ENCODE data around the gene SMARCC1.
"Not testable (repeated sequence)": the region's sequence is repeated elsewhere in the genome, so short reads cannot be mapped to it uniquely, and the experiment has no call there.

Gene SMARCC1

DNA sequence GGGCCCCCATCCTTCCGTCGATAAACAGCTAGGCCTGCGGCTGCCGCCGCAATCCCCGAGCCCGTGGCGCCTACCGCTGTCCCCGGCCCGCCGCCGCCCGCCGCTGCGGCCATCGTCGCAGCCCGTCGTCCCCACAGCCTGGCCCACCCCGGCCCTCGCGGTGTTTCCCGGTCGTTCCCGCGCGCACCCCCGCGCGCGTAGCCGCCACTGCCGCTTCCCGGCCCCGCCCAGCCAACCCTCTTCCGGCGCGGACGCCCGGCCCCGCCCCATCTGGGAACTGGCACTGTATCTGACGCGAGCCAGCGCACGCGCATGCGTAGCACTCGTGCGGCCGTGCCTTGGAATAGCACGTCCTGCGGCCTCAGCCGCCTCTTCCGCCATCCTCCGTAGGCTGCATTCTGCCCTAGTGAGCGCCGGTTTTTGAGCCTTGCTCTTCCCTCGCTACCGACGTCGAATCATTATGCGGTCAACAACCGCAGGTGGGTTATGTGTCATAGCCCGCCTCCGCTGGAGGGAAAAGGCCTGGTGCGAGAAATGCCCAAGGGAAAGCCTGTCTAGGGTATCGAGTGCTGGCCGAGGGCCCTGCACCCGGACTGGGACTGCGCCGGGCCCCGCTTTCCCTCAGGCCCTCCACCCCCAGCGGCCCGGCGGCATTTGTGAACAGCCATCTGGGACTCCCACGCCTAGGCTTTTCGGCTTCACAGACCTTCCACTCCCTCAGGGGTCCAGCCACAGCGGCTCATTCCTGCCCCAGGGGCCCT is at the start of gene SMARCC1:
SMARCC1 (minus strand) TSS at position 209 of the 761 bp plus-strand sequence; CDS start at position 113, 96 bp downstream.
- peak; percentile 96 for DNase-seq (ENCODE audit: low read depth)

DNA sequence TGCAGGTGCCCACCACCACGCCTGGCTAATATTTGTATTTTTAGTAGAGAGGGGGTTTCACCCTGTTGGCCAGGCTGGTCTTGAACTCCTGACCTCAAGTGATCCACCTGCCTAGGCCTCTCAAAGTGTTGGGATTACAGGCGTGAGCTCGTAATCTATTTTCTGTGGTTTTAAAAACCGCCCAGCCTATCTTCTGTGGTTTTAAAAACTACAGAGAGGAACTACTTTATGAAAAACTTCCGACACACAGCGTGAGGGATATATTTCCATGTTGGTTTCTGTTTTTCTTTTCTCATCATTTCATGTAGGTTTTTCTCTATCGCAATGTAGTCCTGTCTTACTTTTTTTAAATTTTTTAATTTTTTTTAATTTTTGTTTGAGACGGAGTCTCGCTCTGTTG is 47.8 kb upstream of the SMARCC1 start:
- not testable (repeated sequence) for DNase-seq (ENCODE audit: low read depth)

DNA sequence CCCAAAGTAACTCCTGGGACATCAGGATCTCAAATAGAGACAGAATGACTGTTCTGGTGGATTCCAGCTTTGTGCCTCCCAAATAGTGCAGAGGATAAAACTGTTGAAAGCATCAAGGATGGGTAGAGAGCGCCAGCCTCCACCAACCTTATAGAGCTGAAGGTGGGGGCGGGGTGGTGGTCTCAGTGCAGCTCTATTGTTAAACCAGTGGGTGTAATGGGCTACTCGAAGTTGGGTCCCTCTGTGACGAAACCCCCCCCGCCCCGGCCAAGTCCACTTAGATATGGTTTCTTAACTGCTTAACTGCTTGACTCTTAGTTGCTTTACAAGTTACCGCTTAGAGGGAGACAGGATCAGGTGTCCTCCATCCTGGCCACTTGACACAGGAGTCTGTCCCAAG is 43.9 kb upstream of the SMARCC1 start:
- no peak for DNase-seq (ENCODE audit: low read depth)

DNA sequence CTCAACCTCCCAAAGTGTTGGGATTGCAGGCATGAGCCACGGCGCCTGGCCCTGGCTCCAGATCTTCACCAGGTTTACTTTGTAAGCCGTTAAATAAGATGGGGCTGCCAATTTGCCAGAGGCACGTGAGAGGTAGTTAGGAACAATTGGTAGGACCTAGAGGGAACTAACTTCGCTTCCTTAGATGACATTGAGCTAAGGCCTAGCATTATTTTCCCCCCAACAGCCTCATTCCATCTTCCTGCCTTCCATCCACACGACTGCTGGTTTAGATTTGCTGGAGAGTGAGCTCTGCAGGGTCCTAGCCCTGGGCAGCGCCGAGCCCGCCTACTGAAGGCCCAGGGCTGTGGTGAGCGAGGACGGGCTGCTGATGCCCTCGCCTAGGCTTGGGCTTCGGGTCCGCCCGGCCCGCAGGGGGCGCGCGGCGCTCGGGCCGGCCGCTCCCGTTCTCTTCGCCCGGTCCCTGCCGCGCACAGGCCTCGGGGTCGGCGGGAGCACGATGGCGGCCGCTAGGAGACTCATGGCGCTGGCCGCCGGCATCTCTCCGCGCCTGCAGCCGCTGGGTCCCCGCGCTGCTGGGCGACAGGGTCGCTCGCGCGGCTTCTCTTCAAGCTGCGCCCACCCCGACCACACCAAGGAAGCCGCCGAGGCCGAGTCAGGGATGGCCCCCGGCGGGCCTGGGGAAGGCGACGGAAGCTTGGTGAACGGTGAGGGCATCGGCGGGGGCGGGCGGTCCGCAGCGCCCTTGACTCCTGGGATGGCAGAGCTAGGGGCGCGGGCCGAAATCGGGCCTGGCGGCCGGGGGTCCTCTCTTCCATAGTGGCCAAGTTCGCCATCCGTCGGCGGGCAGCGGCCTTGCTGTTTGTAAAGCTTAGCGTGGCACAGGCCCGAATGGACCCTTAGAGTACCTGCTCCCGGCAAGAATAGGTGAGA is 43.1 kb upstream of the SMARCC1 start:
- DNase-seq (ENCODE audit: low read depth): peak; percentile 83

DNA sequence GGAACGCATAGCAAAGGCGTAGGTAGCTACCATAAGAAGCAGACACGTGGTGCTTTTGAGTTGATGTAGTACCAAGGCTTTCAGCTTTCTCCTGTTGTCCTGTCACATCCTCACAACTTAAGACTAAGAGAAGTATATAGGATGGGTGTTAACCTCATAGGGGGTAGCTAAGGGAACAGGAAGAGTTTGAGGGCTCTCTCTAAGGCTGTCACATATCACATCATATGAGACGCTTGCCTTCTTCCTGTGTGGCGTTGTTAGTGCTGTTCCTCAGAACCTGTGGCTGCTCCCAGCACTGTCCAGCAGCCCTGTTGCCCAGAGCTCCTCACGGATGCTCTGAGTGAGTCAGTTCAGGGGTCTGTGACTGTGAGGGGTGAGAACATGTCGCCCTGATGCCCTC is 35.9 kb upstream of the SMARCC1 start:
- no peak for DNase-seq (ENCODE audit: low read depth)

DNA sequence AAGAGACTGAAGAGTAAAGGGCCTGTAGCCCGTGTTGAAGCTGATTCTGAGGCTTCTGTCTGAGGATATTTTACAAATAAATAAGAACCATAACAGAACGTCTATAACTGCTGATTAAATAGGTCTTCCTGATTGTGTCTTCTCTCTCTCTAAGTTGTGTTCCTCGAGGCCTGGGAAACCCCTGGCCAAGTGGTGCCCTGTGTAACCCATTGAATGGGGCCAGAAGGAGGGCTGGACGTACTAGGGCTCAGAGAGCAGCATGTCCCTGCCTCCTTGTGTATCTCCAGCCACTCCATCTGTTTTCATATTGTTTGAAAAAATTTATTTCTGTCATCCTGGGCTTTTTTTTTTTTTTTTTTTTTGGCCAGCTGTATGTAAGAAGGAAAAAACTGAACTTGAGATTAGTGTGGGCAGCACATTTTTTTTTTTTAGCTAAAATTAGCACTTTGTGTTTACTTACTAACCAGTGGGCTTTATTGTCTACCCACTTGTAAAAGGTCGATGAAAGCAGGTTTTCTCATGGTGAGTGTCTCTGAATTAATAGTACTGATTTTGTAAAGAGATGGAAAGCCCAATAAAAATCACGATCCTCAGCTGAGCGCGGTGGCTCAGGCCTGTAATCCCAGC is 32.0 kb upstream of the SMARCC1 start:
- DNase-seq (ENCODE audit: low read depth): no peak

DNA sequence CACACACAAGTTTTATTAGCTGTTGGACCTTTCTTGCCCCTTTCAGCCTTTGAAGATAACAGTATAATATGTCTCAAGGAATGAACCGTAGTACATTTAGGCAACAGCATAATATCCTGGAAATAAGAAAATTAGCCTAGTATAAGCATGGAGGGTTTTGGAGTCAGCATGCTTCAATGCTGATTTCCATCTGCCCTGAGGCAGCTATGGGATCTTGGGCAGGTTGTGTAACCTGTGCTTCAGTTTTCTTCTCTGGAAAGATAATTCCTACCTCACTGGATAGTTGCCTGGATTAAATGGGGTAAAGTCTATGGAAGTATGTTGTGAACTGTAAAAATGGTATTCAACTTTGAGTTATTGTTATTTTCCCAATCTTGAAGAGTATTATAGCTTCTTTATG is 22.9 kb upstream of the SMARCC1 start:
- DNase-seq (ENCODE audit: low read depth): no peak

DNA sequence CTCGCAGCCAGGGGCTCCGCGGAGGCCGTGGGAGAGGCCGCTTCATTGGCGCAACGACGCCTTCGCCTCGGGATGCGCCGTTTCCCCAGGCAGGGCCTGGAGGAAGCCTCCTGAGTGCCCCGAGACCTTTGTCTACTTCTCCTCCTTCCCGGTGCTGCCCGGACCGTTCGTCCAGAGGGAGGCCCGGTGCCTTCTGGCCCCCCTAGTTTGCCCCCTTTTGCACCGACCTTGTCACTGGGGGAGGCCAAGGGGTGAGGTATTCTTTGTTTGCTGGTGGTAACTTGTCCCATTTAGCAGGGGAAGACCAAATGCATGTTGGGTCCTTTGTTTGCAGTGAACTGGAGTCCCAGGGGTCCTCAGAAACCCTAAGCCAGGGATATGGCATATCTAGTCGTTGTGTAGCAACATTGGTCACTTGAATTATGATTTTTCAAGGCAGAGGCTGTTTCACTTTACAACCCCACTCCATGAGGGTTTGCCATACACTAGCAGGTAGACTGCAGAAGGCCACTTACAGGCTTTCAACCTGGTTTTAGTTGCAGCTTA is 21.9 kb upstream of the SMARCC1 start:
- no peak for DNase-seq (ENCODE audit: low read depth)

DNA sequence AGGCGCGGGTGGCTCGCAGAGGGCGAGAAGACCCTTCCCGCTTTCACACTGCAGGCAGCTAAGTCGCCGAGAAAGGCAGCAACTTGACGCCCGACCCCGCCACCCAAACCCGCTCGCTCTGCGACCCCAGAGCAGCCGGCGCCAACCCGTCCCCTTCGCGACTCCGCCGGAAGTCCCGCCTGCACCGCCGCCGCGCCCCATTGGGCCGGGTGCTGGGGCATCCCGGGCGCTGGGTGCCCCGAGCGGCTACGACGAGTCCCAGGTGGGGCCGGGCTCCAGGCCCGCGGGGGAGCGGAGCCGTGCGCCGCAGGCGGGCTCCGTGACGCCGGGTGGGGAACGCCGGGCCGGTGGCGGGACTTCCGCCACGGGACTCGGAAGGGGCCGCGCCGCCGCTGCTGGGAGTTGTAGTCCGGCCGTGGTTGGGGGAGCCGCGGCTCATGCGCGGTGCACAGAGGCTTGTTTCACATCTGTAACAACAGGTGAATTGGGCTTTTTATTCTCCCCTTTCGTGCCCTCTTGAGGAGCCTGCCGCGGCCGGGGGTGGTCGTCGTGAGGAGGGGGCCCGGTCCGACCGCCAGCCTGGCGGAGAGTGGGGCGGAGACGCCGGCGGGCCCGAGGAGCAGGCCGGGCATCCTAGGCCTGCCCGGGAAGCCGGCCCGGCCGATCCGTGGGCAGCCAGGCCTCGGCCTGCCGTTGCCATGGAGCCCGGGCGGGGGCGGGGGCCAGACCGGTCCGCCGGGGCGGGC is 21.2 kb upstream of the SMARCC1 start, which contains the start of gene DHX30:
DHX30 (plus strand) TSS at position 405 of the 746 bp plus-strand sequence. CDS start 7,546 bp downstream, outside the sequence.
- peak; percentile 93 for DNase-seq (ENCODE audit: low read depth)

DNA sequence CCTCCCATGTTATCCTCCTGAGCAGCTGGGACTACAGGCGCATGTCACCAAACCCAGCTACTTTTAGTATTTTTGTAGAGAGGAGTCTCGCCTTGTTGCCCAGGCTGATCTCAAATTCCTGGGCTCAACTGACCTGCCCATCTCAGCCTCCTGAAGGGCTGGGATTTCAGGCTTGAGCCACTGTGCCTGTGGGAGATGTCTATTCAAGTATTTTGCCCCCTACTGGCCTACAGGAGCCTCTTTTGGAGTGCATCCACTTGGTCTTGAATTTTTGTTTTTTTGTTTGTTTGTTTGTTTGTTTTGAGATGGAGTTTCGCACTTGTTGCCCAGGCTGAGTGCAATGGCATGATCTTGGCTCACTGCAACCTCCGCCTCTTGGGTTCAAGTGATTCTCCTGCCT is 18.0 kb upstream of the SMARCC1 start:
- DNase-seq (ENCODE audit: low read depth): no peak

DNA sequence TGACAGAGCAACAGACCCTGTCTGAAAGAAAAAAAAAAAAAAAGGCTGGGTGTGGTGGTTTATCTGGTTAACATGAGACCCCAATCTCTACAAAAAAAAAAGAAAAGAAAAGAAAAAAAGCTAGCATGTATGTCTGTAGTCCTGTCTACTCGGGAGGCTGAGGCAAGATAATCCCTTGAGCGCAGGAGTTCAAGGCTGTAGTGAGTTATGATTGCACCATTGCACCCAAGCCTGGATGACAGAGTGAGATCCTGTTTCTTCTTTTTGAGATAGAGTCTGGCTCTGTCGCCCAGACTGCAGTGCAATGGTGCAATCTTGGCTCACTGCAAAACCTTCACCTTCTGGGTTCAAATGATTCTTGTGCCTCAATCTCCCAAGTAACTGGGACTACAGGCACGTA is 12.9 kb upstream of the SMARCC1 start:
- peak; percentile 54 for DNase-seq (ENCODE audit: low read depth)

DNA sequence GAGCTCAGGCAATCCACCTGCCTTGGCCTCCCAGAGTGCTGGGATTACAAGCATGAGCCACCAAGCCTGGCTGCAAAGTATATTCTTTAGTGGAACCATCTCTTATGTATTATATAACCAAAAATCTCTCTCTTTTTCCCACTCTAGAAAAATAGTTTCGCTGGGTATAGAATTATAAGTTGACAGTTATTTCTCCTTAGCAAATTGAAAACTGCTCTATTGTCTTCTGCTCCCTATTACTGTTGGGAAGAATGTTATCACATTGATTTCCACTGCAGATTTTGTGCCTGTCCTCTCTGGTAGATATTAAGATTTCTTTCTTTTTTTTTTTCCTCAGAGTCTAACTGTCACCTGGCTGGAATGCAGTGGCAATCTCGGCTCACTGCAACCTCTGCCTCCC is 11.0 kb upstream of the SMARCC1 start:
- no peak for DNase-seq (ENCODE audit: low read depth)

DNA sequence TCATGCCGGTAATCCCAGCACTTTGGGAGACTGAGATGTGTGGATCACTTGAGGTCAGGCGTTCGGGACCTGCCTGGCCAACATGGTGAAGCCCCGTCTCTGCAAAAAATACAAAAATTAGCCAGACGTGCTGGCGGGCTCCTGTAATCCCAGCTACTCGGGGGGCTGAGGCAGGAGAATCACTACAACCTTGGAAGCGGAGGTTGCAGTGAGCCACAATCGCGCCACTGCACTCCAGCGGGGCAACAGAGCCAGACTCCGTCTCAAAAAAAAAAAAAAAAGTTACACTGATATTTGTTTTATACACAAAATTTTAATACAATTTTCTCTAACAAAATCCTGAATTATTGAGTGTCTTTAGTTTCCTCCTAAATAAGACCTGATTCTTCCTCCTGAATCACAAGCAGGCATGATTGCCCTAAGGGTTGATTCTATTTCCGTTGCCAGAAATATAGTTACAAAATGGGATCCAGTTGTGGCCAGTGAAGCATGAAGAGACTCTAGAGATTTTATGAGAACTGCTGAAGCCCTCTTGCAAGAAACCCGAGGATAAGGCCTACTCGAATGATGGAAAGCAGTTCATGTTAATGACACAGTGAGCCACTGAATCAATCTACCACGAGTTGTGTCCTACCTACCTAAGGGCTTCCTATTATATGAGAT is 9.6 kb upstream of the SMARCC1 start:
- DNase-seq (ENCODE audit: low read depth): no peak

DNA sequence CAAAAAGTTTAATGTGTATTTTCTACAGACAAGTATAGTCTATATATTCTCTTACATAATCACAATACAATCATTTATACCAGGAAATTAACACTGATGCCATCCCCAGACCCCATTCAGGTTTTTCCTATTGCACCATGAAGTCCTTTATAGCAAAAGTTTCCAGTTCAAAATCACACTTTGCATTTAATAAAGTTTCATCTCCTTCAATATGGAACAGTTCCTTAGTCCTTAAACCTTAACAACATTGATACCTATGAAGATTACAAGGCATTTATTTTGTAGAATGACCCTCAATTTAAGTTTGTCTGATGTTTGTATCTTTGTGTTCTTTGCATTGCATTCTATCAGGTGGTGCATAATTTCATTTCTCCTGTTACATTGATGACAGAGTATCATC is 2.0 kb upstream of the SMARCC1 start:
- DNase-seq (ENCODE audit: low read depth): no peak

DNA sequence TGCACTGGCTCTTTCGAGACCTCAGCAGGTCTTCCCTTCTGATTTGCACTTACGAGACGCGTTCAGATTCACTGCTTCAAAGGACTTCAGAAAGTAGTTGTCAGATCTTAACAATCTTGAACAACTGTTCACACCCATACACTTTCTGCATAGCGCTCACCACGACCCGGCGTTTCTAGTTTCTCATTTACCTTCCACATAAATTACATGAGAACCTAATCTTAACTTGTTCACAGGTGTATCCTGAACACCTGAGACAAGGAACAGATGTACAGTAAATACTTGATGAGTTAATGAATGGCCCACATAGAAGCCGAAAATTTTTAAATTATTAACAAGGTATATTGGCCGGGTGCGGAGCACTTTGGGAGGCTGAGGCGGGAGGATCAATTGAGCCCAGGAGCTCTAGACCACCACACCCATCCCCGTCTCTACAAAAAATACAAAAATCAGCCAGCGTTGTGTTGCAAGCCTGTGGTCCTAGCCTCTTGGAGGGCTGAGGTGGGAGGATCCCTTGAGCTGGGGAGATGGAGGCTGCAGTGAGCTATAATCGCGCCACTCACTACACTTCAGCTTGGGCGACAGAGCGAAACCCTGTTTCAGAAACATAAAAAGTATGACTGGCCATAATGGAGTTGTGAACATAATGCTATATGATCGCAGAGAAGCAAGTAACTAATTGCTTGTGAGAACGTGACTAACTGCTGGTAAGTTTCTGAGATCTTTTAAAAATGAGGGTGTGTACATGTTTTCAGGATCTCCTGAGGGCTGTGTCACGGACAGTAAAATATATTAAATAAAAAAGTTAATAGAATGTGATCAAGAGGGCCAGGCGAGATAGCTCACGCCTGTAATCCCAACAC is 984 bp upstream of the SMARCC1 start:
- DNase-seq (ENCODE audit: low read depth): no peak

DNA sequence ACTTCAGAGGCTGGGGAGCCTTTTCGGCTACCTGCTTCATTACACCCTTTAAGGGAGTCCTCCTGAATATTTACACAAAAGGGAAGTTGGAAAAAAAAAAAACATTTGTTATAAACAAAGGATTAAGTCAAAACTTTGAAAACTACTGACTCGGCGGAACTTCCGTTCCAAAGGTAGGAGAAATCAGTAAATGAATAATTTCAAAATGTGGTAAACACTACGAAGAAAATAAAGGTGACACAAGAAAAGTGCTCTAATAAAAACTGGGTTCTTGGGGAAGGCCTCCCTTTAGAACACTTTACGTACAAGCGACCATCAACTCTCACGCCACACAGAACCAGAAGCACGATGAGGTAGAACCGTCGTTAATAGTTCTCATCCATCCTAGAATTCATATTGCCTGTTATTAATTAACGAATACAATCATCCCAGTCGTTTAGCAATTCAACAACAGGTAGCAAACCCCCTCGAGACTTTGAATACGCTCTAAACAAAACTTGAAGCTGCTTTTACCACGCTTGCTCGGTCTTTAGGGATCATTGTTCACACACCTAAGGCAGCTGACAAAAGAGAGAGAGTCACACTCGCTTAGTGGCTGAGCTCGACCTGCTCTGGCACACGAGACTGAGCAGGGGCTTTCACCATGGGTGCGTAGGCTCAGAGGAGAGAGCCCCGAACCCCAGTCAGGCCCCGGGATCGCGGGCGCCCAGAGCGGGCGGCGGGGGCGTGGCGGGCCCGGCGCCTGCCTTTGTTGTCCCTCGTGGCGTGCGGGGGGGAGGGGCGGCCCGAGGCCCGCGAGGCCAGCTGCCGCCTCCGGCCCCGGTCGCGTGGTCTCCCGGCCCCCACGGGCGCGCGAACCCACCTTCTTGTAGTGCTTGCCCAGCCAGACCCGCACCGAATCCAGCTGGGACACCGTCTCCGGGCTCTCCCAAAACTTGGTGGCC is 680 bp downstream of the SMARCC1 start:
- DNase-seq (ENCODE audit: low read depth): peak; percentile 29

DNA sequence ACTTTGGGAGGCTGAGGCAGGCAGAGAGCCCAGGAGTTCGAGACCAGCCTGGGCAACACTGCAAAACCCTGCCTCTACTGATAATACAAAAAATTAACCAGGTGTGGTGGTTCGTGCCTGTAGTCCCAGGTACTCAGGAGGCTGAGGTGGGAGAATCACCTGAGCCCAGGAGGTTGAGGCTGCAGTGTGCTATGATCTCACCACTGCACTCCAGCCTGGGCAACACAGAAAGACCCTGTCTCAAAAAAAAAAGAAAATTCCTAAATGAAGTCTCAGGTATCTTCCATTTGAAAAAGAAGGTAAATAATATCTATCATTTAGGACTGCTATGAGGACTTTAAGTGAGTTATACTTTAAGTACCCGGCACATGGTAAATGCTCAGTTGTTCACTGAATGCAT is 2.9 kb downstream of the SMARCC1 start:
- no peak for DNase-seq (ENCODE audit: low read depth)

DNA sequence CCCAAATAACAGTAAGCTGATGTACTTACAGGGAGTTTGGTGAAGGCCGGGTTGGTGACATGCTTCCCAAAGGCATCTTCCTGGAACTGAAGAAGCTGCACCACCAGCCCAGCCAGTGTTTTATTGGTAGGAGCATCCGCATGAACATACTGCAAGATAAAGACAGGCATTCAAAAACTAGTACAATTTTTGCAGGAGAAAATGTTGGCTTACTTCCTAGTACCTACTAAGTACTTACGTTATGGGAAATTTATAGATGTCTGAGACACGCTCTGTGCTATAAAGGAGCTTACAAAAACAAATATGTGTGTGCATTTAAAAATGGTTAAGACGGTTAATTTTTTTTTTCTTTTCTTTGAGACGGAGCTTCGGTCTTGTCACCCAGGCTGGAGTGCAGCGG is 8.9 kb downstream of the SMARCC1 start:
- no peak for DNase-seq (ENCODE audit: low read depth)

DNA sequence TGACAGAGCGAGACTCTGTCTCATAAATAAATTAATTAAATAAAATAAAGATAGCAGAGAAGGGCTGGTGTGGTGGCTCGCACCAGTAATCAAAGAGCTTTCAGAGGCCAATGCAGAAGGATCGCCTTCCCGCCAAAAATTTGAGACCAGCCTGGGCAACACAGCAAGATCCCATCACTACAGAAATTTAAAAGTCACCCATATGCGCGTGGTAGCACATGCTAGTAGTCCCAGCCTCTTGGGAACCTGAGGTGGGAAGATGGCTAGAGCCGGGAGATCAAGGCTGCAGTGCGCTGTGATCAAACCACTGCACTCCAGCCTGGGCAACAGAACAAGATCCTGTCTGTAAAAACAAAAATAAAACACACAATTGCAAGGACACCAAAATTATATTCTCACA is 9.6 kb downstream of the SMARCC1 start:
- DNase-seq (ENCODE audit: low read depth): no peak
